Activated naive CD4-positive, alpha-beta T cell (primary cell): ENCODE data around the gene IL5.
"Not testable (repeated sequence)": the region's sequence is repeated elsewhere in the genome, so short reads cannot be mapped to it uniquely, and the experiment has no call there.

Experiments
- DNase-seq, 4 experiments: peaks; one replicate each; lab custom pipeline; 2025; lab: John Stamatoyannopoulos, UW

Gene IL5

GRCh38 chr5:132528866-132529634 is 14.3 kb downstream of the IL5 start:
- no peak for DNase-seq

GRCh38 chr5:132528021-132528420 is 15.3 kb downstream of the IL5 start:
- no peak for DNase-seq

GRCh38 chr5:132526974-132527564 is 16.3 kb downstream of the IL5 start:
- DNase-seq = no peak

DNA sequence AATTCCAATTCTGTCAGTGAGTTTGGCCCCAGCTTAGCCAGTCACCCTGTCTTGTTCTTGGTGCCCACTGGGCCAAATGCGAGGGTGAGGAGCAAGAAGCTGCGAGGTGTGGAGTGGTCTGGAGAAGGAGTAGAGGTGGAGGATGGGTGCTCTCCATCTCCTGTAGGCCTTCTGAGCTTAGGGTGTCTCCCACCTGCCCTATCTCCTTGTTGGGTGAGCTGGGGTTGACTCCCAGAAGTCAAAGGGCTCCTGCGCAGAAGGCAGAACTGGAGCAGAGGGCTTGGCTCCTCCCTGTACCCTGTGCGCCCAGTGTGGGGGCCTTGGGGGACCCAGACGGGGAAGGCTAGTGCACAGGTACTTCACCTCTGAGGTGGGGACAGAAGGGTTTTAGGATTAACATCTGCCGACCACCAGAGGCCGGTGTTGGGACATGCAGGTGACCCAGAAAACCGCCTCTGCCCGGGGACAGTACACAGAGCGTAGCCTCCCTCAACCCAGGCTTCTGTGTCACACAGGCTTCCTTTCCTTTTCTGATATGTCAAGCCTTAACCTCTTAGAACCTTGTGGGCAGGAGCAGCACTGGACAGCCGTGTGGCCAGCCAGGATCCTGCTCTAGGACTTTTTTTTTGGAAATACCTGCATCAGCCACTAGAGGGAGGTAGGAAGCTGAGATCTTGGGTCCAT is 16.9 kb downstream of the IL5 start:
- peak in 1 of 4 experiments; percentile 6 for DNase-seq

GRCh38 chr5:132525299-132525724 is 18.0 kb downstream of the IL5 start:
- no peak for DNase-seq

DNA sequence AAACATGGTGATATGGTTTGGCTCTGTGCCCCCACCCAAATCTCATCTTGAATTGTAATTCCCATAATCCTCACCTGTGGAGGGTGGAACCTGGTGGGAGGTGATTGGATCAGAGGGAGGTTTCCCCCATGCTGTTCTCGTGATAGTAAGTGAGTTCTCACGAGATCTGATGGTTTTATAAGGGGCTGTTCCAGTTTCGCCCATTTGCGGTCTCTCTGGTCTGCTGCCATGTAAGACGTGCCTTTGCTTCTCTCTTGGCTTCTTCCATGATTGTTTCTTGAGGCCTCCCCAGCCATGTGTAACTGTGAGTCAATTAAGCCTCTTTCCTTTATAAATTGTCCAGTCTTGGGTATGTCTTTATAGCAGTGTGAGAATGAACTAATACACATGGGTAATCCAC is 18.4 kb downstream of the IL5 start:
- DNase-seq = not testable (repeated sequence)

GRCh38 chr5:132522067-132522466 is 21.3 kb downstream of the IL5 start:
- DNase-seq = not testable (repeated sequence)

- not testable (repeated sequence) for DNase-seq
These were observed 29.5 kb downstream of the IL5 start for GRCh38 chr5:132513618-132514336.

DNA sequence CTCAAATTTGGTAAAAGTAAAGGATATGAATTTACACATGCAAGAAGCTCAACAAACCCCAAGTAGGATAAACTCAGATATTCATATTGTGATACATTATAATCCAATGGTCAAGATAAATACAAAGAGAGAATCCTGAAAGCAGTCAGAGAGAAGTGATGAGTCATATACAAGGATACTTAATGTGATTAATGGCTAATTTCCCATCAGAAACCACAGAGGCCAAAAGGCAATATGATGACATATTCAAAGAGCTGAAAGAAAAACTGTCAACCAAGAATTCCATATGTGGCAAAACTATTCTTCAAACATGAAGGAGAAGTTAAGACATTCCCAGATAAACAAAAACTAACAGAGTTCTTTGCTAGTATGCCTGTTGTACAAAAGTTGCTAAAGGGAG is 33.2 kb downstream of the IL5 start:
- DNase-seq = no peak

DNA sequence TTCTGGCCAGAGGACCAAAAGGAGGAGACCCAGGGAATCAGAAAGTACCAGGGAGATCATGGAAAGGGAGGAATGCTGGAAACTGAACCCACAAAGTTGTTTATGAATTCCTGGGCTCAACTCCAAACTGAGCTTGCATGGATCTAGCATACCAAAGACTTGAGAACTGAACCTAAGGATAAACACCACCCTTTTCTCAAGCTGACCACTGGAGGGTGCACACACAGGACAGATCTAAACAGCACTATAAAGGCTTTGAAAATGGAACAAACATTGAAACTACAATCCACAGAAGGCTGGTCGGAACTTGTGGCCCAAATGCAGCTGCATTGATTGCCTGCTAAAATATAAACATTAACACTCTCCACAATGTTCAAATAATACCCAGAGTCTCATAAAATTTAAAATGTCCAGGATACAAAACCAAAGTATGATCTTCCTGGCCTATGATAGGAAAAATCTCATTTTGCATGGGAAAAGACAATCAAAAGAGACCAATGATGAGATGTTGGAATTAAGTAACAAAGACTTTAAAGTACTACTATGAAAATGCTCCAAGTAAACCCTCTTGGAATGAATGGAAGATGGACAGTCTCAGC is 37.1 kb downstream of the IL5 start:
- no peak for DNase-seq

- no peak for DNase-seq
These were observed 37.7 kb downstream of the IL5 start for GRCh38 chr5:132505641-132506040.

GRCh38 chr5:132504746-132505145 is 38.6 kb downstream of the IL5 start:
- DNase-seq = no peak

GRCh38 chr5:132503244-132503643 is 40.1 kb downstream of the IL5 start:
- no peak for DNase-seq

GRCh38 chr5:132501961-132502931 is 41.1 kb downstream of the IL5 start:
- no peak for DNase-seq

DNA sequence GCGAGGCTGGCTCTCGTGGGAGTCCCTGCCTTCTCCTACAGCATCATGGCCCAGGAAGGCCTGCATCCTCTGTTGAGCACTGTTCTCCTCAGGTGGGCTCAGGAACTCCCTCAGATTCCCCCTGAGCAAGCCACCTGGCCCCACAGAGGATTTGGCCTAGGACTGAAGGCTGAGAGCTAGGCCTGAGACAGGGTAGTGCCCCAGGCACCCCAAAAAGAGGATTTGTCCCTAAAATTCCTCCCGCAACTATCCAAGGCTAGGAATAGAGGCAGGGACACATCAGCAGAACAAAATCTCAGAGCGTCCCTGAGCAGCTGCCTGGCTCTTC is 41.7 kb downstream of the IL5 start:
- DNase-seq = no peak

DNA sequence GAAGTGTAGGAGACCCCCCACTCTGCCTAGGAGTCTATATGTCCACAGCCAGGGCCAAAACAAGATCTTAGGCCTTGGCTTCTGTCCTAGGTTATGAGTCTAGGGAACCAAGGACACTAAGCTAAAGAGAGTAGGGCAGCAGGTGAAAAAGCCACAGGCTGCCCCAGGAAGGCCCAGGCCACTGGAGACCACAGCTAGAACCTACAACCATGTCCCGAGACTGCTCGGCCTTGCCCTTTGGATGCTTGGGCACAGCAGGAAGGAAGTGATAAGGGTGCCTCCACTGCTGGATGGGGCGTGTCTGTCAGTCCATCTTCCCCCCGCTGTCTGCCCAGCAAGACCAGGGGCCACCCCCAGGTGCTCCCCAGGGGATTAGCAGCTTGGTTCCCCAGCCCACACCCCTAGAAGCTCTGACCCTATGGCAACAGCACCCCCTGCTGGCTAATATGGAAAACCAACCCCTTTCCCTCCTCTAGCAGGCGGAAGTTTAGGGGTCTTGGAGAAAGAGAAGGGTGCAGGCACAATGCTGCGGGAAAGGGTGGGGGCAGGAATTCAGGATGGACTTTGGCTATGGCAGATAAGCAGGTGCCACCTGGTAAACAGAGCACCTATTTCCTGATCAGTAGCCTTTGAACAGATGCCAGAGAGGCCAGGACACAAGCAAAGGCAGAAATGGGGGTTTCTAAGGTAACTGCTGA is 42.2 kb downstream of the IL5 start:
- DNase-seq = peak in 2 of 4 experiments; percentile 55 to 57

DNA sequence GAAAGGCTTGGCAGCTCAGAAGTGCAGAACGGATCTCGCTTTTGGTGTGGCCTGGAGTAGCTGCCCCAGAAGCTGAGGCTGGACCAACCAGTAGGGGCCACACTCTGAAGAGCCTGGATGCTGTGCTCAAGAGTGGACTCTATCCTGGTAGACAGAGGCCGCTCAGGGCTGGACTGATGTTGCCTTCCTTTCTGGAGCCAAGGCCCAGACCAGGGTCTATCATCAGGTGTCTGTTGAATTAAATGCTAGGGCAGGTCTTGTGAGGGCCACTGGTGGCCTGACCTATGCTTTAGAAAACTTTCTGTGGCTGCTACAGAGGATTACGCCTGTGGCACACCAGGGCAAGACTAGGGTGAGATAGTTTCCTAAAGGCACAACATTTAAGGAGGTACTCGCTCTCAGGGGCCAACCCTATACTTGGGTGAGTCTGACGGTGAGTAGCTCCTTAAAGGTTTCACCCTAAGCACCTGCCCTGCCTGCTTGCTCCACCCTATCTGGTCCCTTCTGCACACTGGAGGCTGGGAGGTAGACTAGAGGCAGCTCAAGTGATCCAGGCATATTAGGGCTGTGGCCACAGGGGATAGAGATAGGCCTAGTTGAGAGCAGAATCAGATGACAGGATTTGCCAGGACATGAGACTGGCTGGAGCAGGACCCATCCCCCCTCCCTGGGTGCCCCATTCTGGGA is 42.9 kb downstream of the IL5 start:
- no peak for DNase-seq

- no peak for DNase-seq
These were observed 43.7 kb downstream of the IL5 start for GRCh38 chr5:132499440-132500243.
